NCI-H510A treated with DMSO at 0.1 percent for 48 hours (cell line): ENCODE measurements around the gene HUNK.

Experiments used
- DNase-seq: peaks from one replicate; lab custom pipeline; 2025; lab: John Stamatoyannopoulos, UW

HUNK gene

GRCh38 chr21:31952828-31953227, 80.0 kb downstream of the HUNK start:
- no peak for DNase-seq

- no peak for DNase-seq
Measured at GRCh38 chr21:31957631-31958030, 84.8 kb downstream of the HUNK start.

GRCh38 chr21:31959881-31960280, 87.1 kb downstream of the HUNK start:
- no peak for DNase-seq

GRCh38 chr21:31961027-31961426, 88.2 kb downstream of the HUNK start:
- DNase-seq = no peak

- no peak for DNase-seq
Measured at GRCh38 chr21:31961704-31962103, 88.9 kb downstream of the HUNK start.

GRCh38 chr21:31964692-31965091, 91.9 kb downstream of the HUNK start:
- no peak for DNase-seq

GRCh38 chr21:31967334-31967733, 94.5 kb downstream of the HUNK start:
- DNase-seq = no peak

GRCh38 chr21:31972622-31973021, 99.8 kb downstream of the HUNK start:
- no peak for DNase-seq

- DNase-seq = no peak
Measured at GRCh38 chr21:31973402-31973944, 100.7 kb downstream of the HUNK start.

- DNase-seq = no peak
Measured at GRCh38 chr21:31974454-31974985, 101.7 kb downstream of the HUNK start.

GRCh38 chr21:31975491-31975890, 102.7 kb downstream of the HUNK start:
- no peak for DNase-seq

GRCh38 chr21:31977816-31978215, 105.0 kb downstream of the HUNK start:
- no peak for DNase-seq

GRCh38 chr21:31983120-31983519, 110.3 kb downstream of the HUNK start:
- DNase-seq = no peak

GRCh38 chr21:31983554-31983953, 110.7 kb downstream of the HUNK start:
- DNase-seq = no peak

- no peak for DNase-seq
Measured at GRCh38 chr21:31985398-31985797, 112.6 kb downstream of the HUNK start.

- DNase-seq = no peak
Measured at GRCh38 chr21:31986035-31986856, 113.4 kb downstream of the HUNK start.

GRCh38 chr21:31987696-31988095, 114.9 kb downstream of the HUNK start:
- DNase-seq = no peak

GRCh38 chr21:31988492-31989290, 115.9 kb downstream of the HUNK start:
- no peak for DNase-seq

- DNase-seq = no peak
Measured at GRCh38 chr21:31991356-31992331, 118.8 kb downstream of the HUNK start.

GRCh38 chr21:31992391-31992790, 119.6 kb downstream of the HUNK start:
- no peak for DNase-seq
